Occipital lobe (tissue), 2 donors: ENCODE measurements around the gene ELF5. TPM values are rescaled to one million over a fixed set of nuclear protein-coding genes. Genes with fewer than 3 reads are reported as not detected.

ENCODE experiments used
- DNase-seq: peaks from one replicate; lab custom pipeline; 2025; lab: John Stamatoyannopoulos, UW
- total RNA-seq: library from RNA; depleted of rRNA; stranded (reverse); fragments of >200 nt; gene quantifications from one replicate; pipeline ENCODE4 v1.2.3, GENCODE V29; 2014

The ELF5 gene
- total RNA-seq, 1 donor from 2014 or later = not detected

- DNase-seq = no peak
Observed at GRCh38 chr11:34522188-34522587, 8.6 kb upstream of the ELF5 start.

GRCh38 chr11:34521265-34521664 lies 7.7 kb upstream of the ELF5 start:
- DNase-seq = no peak

GRCh38 chr11:34519595-34520235 lies 6.1 kb upstream of the ELF5 start:
- no peak for DNase-seq

- DNase-seq = no peak
Observed at GRCh38 chr11:34516247-34517040, 2.9 kb upstream of the ELF5 start.

GRCh38 chr11:34514597-34514996 lies 1.0 kb upstream of the ELF5 start:
- no peak for DNase-seq

GRCh38 chr11:34512840-34513681 lies 533 bp downstream of the ELF5 start:
- DNase-seq = no peak

GRCh38 chr11:34510673-34511072 lies 2.9 kb downstream of the ELF5 start:
- DNase-seq = no peak

GRCh38 chr11:34510218-34510617 lies 3.4 kb downstream of the ELF5 start:
- DNase-seq = no peak

GRCh38 chr11:34509336-34509876 lies 4.2 kb downstream of the ELF5 start:
- no peak for DNase-seq

GRCh38 chr11:34508524-34508923 lies 5.1 kb downstream of the ELF5 start:
- no peak for DNase-seq

GRCh38 chr11:34507610-34508009 lies 6.0 kb downstream of the ELF5 start:
- DNase-seq = no peak

GRCh38 chr11:34507156-34507555 lies 6.4 kb downstream of the ELF5 start:
- DNase-seq = no peak

GRCh38 chr11:34505874-34506273 lies 7.7 kb downstream of the ELF5 start:
- no peak for DNase-seq

GRCh38 chr11:34502949-34503348 lies 10.6 kb downstream of the ELF5 start:
- DNase-seq = no peak

GRCh38 chr11:34501949-34502348 lies 11.6 kb downstream of the ELF5 start:
- no peak for DNase-seq

- DNase-seq = no peak
Observed at GRCh38 chr11:34501500-34501899, 12.1 kb downstream of the ELF5 start.

GRCh38 chr11:34499719-34500500 lies 13.7 kb downstream of the ELF5 start:
- no peak for DNase-seq

GRCh38 chr11:34495724-34496377 lies 17.7 kb downstream of the ELF5 start:
- no peak for DNase-seq

GRCh38 chr11:34495239-34495723 lies 18.3 kb downstream of the ELF5 start:
- no peak for DNase-seq

GRCh38 chr11:34493926-34494595 lies 19.5 kb downstream of the ELF5 start:
- no peak for DNase-seq
